Measurements from ENCODE around the gene SPATA13.

GRCh38 chr13:24226762-24227161 is 66.2 kb downstream of the SPATA13 start:
- no peak for TF ChIP-seq CTCF (IDR thresholded peaks at IDR 0.05; ENCODE audit: borderline replicate concordance, extremely low read depth, low read length, poor library complexity, severe bottlenecking)
- TF ChIP-seq EZH2 (IDR thresholded peaks at IDR 0.05; ENCODE audit: borderline replicate concordance, low read depth, low read length, severe bottlenecking): no peak

All from DND-41 (cell line).